ENCODE measurements around the gene PAGE2B.
"Not testable (repeated sequence)": the region's sequence is repeated elsewhere in the genome, so short reads cannot be mapped to it uniquely, and the experiment has no call there.

Gene PAGE2B

GRCh38 chrX:55111578-55112254 lies 36.9 kb downstream of the PAGE2B start:
- DNase-seq: no peak

GRCh38 chrX:55116589-55116988 lies 41.8 kb downstream of the PAGE2B start:
- not testable (repeated sequence) for DNase-seq

GRCh38 chrX:55118574-55118973 lies 43.7 kb downstream of the PAGE2B start:
- no peak for DNase-seq

GRCh38 chrX:55119271-55119670 lies 44.4 kb downstream of the PAGE2B start:
- DNase-seq: no peak

- DNase-seq: no peak
Measured at GRCh38 chrX:55119712-55120111, 44.9 kb downstream of the PAGE2B start.

GRCh38 chrX:55120761-55121358 lies 46.0 kb downstream of the PAGE2B start:
- DNase-seq: no peak

- DNase-seq: no peak
Measured at GRCh38 chrX:55123900-55124299, 49.1 kb downstream of the PAGE2B start.

GRCh38 chrX:55127692-55128091 lies 52.9 kb downstream of the PAGE2B start:
- no peak for DNase-seq

Measured in NCI-H345 (cell line).